ENCODE data around the gene GUCY1A2. TPM values are rescaled to one million over a fixed set of nuclear protein-coding genes. Genes with fewer than 3 reads are reported as not detected.

Gene GUCY1A2
- total RNA-seq, 3 donors from 2014 or later: 0.61 to 4.0 (median 1.4) TPM

DNA sequence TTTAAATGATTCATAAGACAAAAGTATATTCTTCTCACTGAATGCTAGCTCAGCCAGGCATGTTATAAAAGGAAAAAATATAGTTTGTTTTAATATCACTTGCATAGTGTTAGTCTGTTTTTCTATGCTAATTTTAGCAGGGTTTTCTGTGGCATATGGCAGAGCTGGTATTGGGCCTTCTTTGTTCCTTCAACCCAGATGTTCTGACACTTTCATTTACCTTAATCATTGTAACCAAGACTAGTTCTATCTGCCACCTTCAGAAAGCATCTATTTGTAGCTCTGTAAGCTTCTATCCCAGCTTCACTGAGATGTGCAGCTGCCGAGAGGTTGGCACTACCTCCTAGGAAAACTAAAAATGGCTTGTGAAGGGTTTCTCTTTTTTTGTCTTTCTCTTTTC, 338.7 kb downstream of the GUCY1A2 start:
- Histone ChIP-seq H3K9me3 (peaks cover 3% of the 10 kb centered on the region), H3K36me3 (ENCODE audit: low read depth) (no peaks in the 10 kb centered on the region), H3K4me3 (no peak overlapping the region), H3K4me1 (ENCODE audit: low read depth) (no peaks in the 10 kb centered on the region)
- DNase-seq: no peak
- ATAC-seq: no peak
- intact Hi-C loops (cut with DNase I, micrococcal nuclease): no loop called here
- TF ChIP-seq, protein P1, sequence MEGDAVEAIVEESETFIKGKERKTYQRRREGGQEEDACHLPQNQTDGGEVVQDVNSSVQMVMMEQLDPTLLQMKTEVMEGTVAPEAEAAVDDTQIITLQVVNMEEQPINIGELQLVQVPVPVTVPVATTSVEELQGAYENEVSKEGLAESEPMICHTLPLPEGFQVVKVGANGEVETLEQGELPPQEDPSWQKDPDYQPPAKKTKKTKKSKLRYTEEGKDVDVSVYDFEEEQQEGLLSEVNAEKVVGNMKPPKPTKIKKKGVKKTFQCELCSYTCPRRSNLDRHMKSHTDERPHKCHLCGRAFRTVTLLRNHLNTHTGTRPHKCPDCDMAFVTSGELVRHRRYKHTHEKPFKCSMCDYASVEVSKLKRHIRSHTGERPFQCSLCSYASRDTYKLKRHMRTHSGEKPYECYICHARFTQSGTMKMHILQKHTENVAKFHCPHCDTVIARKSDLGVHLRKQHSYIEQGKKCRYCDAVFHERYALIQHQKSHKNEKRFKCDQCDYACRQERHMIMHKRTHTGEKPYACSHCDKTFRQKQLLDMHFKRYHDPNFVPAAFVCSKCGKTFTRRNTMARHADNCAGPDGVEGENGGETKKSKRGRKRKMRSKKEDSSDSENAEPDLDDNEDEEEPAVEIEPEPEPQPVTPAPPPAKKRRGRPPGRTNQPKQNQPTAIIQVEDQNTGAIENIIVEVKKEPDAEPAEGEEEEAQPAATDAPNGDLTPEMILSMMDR (IDR thresholded peaks at IDR 0.05): no peak

DNA sequence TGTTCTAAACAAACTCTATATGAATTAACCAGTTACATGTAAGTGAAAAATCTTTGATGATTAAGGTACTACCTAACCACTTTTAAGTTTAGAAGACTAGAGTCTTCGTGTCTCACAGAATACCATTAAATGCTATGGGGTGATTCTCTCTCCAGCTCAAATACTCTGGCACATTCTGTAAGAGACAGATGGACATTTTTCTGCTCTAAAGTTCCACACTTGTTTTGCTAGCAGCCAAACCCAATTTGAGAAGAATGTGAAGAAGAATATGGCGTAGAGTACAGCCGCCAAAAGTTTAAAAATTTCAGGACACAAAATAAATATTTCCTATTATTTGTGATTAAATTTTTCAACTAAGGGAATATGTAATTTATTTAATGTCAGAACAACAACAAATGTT, 339.1 kb downstream of the GUCY1A2 start:
- TF ChIP-seq, protein P1 (IDR thresholded peaks at IDR 0.05): no peak
- no peak for ATAC-seq
- H3K4me1 ChIP-seq (ENCODE audit: low read depth): no peaks in the 10 kb centered on the region
- no peak overlapping the region for H3K4me3 ChIP-seq
- H3K36me3 ChIP-seq (ENCODE audit: low read depth): no peaks in the 10 kb centered on the region
- no peak for DNase-seq
- H3K9me3 ChIP-seq: peaks cover 3% of the 10 kb centered on the region
- intact Hi-C loops (cut with DNase I, micrococcal nuclease): no loop called here

- DNase-seq: no peak
- Histone ChIP-seq H3K36me3 (ENCODE audit: low read depth) (no peaks in the 10 kb centered on the region), H3K9me3 (peaks cover 29% of the 10 kb centered on the region), H3K4me3 (no peak overlapping the region), H3K4me1 (ENCODE audit: low read depth) (no peaks in the 10 kb centered on the region)
- TF ChIP-seq, protein P1 (IDR thresholded peaks at IDR 0.05): no peak
- no peak for ATAC-seq
- intact Hi-C loops (cut with DNase I, micrococcal nuclease): no loop called here
Observed at GRCh38 chr11:106670069-106670468, 348.2 kb downstream of the GUCY1A2 start.

- ATAC-seq: no peak
- intact Hi-C loops (cut with DNase I, micrococcal nuclease): no loop called here
- Histone ChIP-seq H3K4me1 (ENCODE audit: low read depth) (no peaks in the 10 kb centered on the region), H3K4me3 (no peak overlapping the region), H3K36me3 (ENCODE audit: low read depth) (no peaks in the 10 kb centered on the region), H3K9me3 (peaks cover 30% of the 10 kb centered on the region)
- no peak for DNase-seq
- TF ChIP-seq, protein P1 (IDR thresholded peaks at IDR 0.05): no peak
Observed at GRCh38 chr11:106668147-106668546, 350.1 kb downstream of the GUCY1A2 start.

DNA sequence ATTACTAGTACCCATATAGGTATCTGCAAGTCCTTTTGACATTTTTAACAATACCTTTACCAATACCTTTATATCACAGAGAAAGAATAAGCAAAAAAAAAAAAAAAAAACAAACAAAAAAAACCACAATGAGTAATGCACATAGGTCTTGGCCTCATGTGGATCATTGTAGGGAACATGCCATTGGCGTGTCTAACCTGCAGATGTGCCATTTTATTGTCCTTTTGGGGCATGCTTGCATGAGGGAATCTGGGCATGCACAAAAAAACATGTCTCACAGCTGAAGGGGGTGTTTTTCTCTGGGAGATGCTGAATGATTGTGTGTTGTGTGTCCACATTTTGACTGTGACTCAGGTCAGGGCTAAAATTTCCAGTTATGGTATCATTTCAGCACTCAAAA, 361.6 kb downstream of the GUCY1A2 start:
- ATAC-seq (no peak), DNase-seq (no peak)
- TF ChIP-seq, protein P1 (IDR thresholded peaks at IDR 0.05): no peak
- Histone ChIP-seq H3K9me3 (peaks cover 15% of the 10 kb centered on the region), H3K36me3 (ENCODE audit: low read depth) (no peaks in the 10 kb centered on the region), H3K4me1 (ENCODE audit: low read depth) (no peaks in the 10 kb centered on the region), H3K4me3 (no peak overlapping the region)
- intact Hi-C loops (cut with DNase I, micrococcal nuclease): no loop called here

DNA sequence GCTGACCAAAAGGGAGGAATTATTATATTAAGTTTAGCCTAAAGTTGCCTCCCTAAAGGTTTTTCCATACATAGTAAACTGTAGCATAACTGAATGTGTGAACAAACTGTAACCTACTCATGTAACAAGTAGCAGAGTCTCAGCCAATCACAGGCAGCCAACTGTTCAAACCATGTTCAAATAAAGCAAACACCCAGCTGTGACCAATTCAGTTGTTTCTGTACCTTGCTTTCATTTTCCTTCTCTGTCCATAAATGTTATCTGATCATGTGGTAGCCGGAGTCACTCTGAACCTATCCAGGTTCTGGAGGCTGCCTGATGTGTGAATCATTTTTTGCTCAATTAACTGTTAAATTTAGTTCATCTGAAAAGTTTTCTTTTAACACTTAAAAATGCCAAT, 373.5 kb downstream of the GUCY1A2 start:
- TF ChIP-seq, protein P1 (IDR thresholded peaks at IDR 0.05): no peak
- peaks cover 38% of the 10 kb centered on the region for H3K9me3 ChIP-seq
- no peak overlapping the region for H3K4me3 ChIP-seq
- intact Hi-C loops (cut with DNase I, micrococcal nuclease): no loop called here
- H3K36me3 ChIP-seq (ENCODE audit: low read depth): no peaks in the 10 kb centered on the region
- ATAC-seq: no peak
- DNase-seq: no peak
- H3K4me1 ChIP-seq (ENCODE audit: low read depth): no peaks in the 10 kb centered on the region

Data from mucosa of descending colon (tissue), 3 donors.